GM12878 (cell line): Measurements from ENCODE around the gene CCR3. TPM values are rescaled to one million over a fixed set of nuclear protein-coding genes. Genes with fewer than 3 reads are reported as not detected.

Experiments
- ATAC-seq: fragments of 200-7000 bp; cut with Tn5 transposase; 3 replicates; pipeline ENCODE4 v1.9.1; 2020; ENCODE audit warnings: mild to moderate bottlenecking, moderate library complexity
- BruUV-seq: library from RNA; stranded (reverse); fragments of 400-500 nt; replicated peaks from 2 replicates; lab custom pipeline; 2021; lab: Mats Ljungman, UMichigan
- CTCF ChIA-PET: fragments of 300-600 bp; sonication (Branson Sonifier 250); formaldehyde crosslinking; extraction: SDS; loops from one replicate; lab custom pipeline; 2021; ENCODE audit warnings: inconsistent platforms; lab: Yijun Ruan, JAX
- POLR2A ChIA-PET: fragments of 350-600 bp; formaldehyde crosslinking; extraction: SDS; loops from one replicate; lab custom pipeline; 2021; ENCODE audit warnings: inconsistent platforms; lab: Charles Lee
- RAD21 ChIA-PET: fragments of 300-600 bp; sonication (Branson Sonifier 250); formaldehyde crosslinking; loops from one replicate; lab custom pipeline; 2023; ENCODE audit warnings: antibody characterized with exemption; ENCODE audit not compliant: unreplicated experiment; lab: Charles Lee
- SMC1A ChIA-PET: fragments of 300-600 bp; sonication (Branson Sonifier 250); formaldehyde crosslinking; loops from one replicate; lab custom pipeline; 2023; ENCODE audit not compliant: unreplicated experiment, uncharacterized antibody; lab: Charles Lee
- DNase-seq: peaks from one replicate; pipeline ENCODE4 v3.0.0-alpha.2; 2011; ENCODE audit warnings: low read depth, low spot score
- FAIRE-seq: peaks from 3 replicates; lab custom pipeline; 2011; peaks lifted over from hg19 to GRCh38; lab: Jason Lieb, UNC
- H2AFZ ChIP-seq: 2 replicates; pipeline ENCODE4 v1.6.0; 2011; ENCODE audit warnings: low read depth, low read length, control low read depth; ENCODE audit not compliant: control insufficient read depth
- H3K27ac ChIP-seq: 2 replicates; pipeline ENCODE4 v1.5.1; 2011; ENCODE audit warnings: control low read depth; ENCODE audit not compliant: control insufficient read depth, insufficient read depth
- H3K27me3 ChIP-seq, 2 experiments: replicated peaks in 1 of 2; 2 replicates each; pipeline versions ENCODE4 v1.6.0 to v1.6.1; 2011; ENCODE audit warnings: low read length in 1 of 2; ENCODE audit not compliant: control insufficient read depth in 2 of 2, insufficient read depth in 2 of 2
- H3K36me3 ChIP-seq, 2 experiments: 2 replicates each; pipeline ENCODE4 v1.5.1; 2011; ENCODE audit warnings: low read length in 1 of 2; ENCODE audit not compliant: control insufficient read depth in 2 of 2, insufficient read depth in 2 of 2
- H3K4me1 ChIP-seq: 2 replicates; pipeline ENCODE4 v1.6.1; 2011; ENCODE audit warnings: mild to moderate bottlenecking, low read length, moderate library complexity, mixed read lengths; ENCODE audit not compliant: control insufficient read depth, insufficient read depth
- H3K4me2 ChIP-seq: 2 replicates; pipeline ENCODE4 v1.6.0; 2011; ENCODE audit warnings: control low read depth; ENCODE audit not compliant: control insufficient read depth, insufficient read depth
- H3K4me3 ChIP-seq: fragments of 200-600 bp; sonication (generic); 2 replicates; pipeline ENCODE4 v1.5.1; 2016
- H3K79me2 ChIP-seq: 2 replicates; pipeline ENCODE4 v1.6.0; 2011; ENCODE audit warnings: low read length; ENCODE audit not compliant: control insufficient read depth, insufficient read depth
- H3K9ac ChIP-seq: 2 replicates; pipeline ENCODE4 v1.8.0; 2011; ENCODE audit warnings: low read length, control low read depth, mixed read lengths; ENCODE audit not compliant: control insufficient read depth, insufficient read depth
- H3K9me3 ChIP-seq: replicated peaks from 3 replicates; pipeline ENCODE4 v1.5.1; 2011; ENCODE audit warnings: mild to moderate bottlenecking, low read length; ENCODE audit not compliant: control insufficient read depth, insufficient read depth
- H4K20me1 ChIP-seq: 2 replicates; pipeline ENCODE4 v1.6.0; 2011; ENCODE audit not compliant: control insufficient read depth, insufficient read depth
- ATF3 ChIP-seq: IDR thresholded peaks from 2 replicates; pipeline ENCODE4 v1.6.1; 2011; ENCODE audit warnings: low read depth, mild to moderate bottlenecking, low read length, moderate library complexity, borderline replicate concordance; ENCODE audit errors: extremely low read depth
- ATF7 ChIP-seq: fragments of 450-650 bp; IDR thresholded peaks from 2 replicates; pipeline ENCODE4 v1.6.1; 2016; ENCODE audit warnings: low read depth, mild to moderate bottlenecking
- CHD4 ChIP-seq: fragments of 200-600 bp; sonication (generic); IDR thresholded peaks from 2 replicates; pipeline ENCODE4 v1.6.1; 2016; ENCODE audit warnings: mild to moderate bottlenecking
- E4F1 ChIP-seq: fragments of 450-650 bp; IDR thresholded peaks from 2 replicates; pipeline ENCODE4 v1.6.1; 2018; ENCODE audit warnings: borderline replicate concordance, mild to moderate bottlenecking; ENCODE audit not compliant: partially characterized antibody
- LARP7 ChIP-seq: fragments of 450-650 bp; IDR thresholded peaks from 2 replicates; pipeline ENCODE4 v1.6.1; 2017; ENCODE audit warnings: mild to moderate bottlenecking
- MYC ChIP-seq: IDR thresholded peaks from 2 replicates; pipeline ENCODE4 v1.6.1; 2011; ENCODE audit warnings: mild to moderate bottlenecking, low read length, moderate library complexity, inconsistent platforms; ENCODE audit not compliant: insufficient read depth, insufficient replicate concordance, insufficient read length, severe bottlenecking
- POLR2AphosphoS2 ChIP-seq: IDR thresholded peaks from 2 replicates; pipeline ENCODE4 v1.6.1; 2011; ENCODE audit warnings: low read depth, mild to moderate bottlenecking, low read length, improper control_type of control experiment, moderate library complexity
- RCOR1 ChIP-seq: conservative IDR thresholded peaks from 2 replicates; pipeline ENCODE4 v1.6.1; 2012; ENCODE audit warnings: low read depth, low read length, improper control_type of control experiment
- RELA ChIP-seq: fragments of 450-650 bp; IDR thresholded peaks from 2 replicates; pipeline ENCODE4 v1.8.0; 2014; ENCODE audit warnings: borderline replicate concordance; ENCODE audit not compliant: partially characterized antibody
- SMAD1 ChIP-seq: fragments of 450-650 bp; IDR thresholded peaks from 2 replicates; pipeline ENCODE4 v1.6.1; 2018; ENCODE audit warnings: mild to moderate bottlenecking, low read depth; ENCODE audit not compliant: partially characterized antibody
- TAF1 ChIP-seq: IDR thresholded peaks from 2 replicates; pipeline ENCODE4 v1.6.1; 2011; ENCODE audit warnings: mild to moderate bottlenecking, low read depth, low read length, borderline replicate concordance
- YBX1 ChIP-seq: fragments of 450-650 bp; IDR thresholded peaks from 2 replicates; pipeline ENCODE4 v1.6.1; 2016; ENCODE audit warnings: antibody characterized with exemption
- ZBTB4 ChIP-seq: fragments of 450-650 bp; formaldehyde crosslinking; IDR thresholded peaks from 2 replicates; pipeline ENCODE4 v1.4.0; 2022; ENCODE audit warnings: mild to moderate bottlenecking, moderate library complexity
- WGBS: methylation state at CpG from one replicate; pipeline ENCODE4 v1.1.6; 2016; ENCODE audit warnings: low lambda C conversion rate; ENCODE audit not compliant: insufficient replicate concordance, insufficient coverage; ENCODE audit errors: missing lambda C conversion rate; 5-methylcytosine and 5-hydroxymethylcytosine counted together
- in situ Hi-C: fragments of 300-500 bp; cut with MboI; formaldehyde crosslinking; loops from 9 replicates; pipeline ENCODE4 v1.14.3; 2018; ENCODE audit warnings: mixed read lengths
- intact Hi-C: fragments of 100-400 bp; cut with micrococcal nuclease; formaldehyde crosslinking; loops from one replicate; pipeline ENCODE4 v1.14.2; 2022; ENCODE audit not compliant: unreplicated experiment
- polyA plus RNA-seq, 11 experiments: library from polyadenylated mRNA; depleted of rRNA in 4 of 11; unstranded in 6 of 11; stranded (reverse) in 5 of 11; fragments of >200 nt; fragmentation: Nextera tagmentation in 4 of 11; fragmentation: Illumina TruSeq in 1 of 11; extraction: Ambion mirVana in 4 of 11; extraction: Trizol in 1 of 11; gene quantifications; 1 replicate in 1 of 11; 2 replicates in 10 of 11; pipeline versions ENCODE4 v1.2.1 to v1.2.3, GENCODE V29; 2011 to 2016; ENCODE audit warnings: inconsistent platforms in 2 of 11, missing spikeins in 2 of 11, low read depth in 1 of 11
- total RNA-seq, 4 experiments: library from RNA; depleted of rRNA in 3 of 4; stranded (reverse); fragments of >200 nt in 3 of 4; fragmentation: Illumina TruSeq in 1 of 4; extraction: Trizol in 1 of 4; gene quantifications; 2 replicates each; pipeline versions ENCODE4 v1.2.1 to v1.2.3, GENCODE V29; 2013 to 2021
- TF ChIP-seq, protein P1 (sequence below): fragments of 450-650 bp; IDR thresholded peaks from 2 replicates; pipeline ENCODE4 v1.6.1; 2017; ENCODE audit warnings: mild to moderate bottlenecking, moderate library complexity

Gene CCR3
- total and polyA plus RNA-seq, 10 of the 15 experiments (the other 5 are each of a cell fraction or from before 2014, with no cell fraction given) = 0.13 to 0.78 (median 0.41) TPM; not detected in 1

- ChIA-PET RAD21 (interaction anchor here (0.9 to 2.3 kb wide), 4 partner anchors 10 to 103 kb away, joined by 3 to 10 read pairs (median 4); partner anchors contain the start of gene CCR5), CTCF (interaction anchor here (1.1 to 4.2 kb wide), 4 partner anchors 10 to 101 kb away, joined by 4 to 22 read pairs (median 7); no protein-coding TSS in a partner anchor), POLR2A (no interaction called here), SMC1A (interaction anchor here (1.0 to 1.6 kb wide), 7 partner anchors 9 to 179 kb away, joined by 3 to 9 read pairs (median 4); no protein-coding TSS in a partner anchor)
- H3K4me3 ChIP-seq = no peak overlapping the region
- H3K9me3 ChIP-seq = no peaks in the 10 kb centered on the region; the same call in 2 of the 3 replicates
- FAIRE-seq = no peak
- no peak for DNase-seq
- no peaks in the 10 kb centered on the region for H3K36me3 ChIP-seq
- in situ Hi-C loops (no loop called here), intact Hi-C loops (no loop called here)
- no peaks in the 10 kb centered on the region for H3K79me2 ChIP-seq
- no peak overlapping the region for H3K9ac ChIP-seq
- H2AFZ ChIP-seq = no peak overlapping the region
- 65% methylated on average over 4 of the region's 4 CpGs for WGBS
- BruUV-seq = no TSS peak
- ATAC-seq = no peak
- H3K27ac ChIP-seq = no peak overlapping the region
- H3K4me1 ChIP-seq = peaks cover 7% of the 10 kb centered on the region
- H3K27me3 ChIP-seq = 0 out of 4 replicates have a peak, but pooled peaks cover 0 to 6% of the 10 kb centered on the region in 2 experiments
- H3K4me2 ChIP-seq = no peak overlapping the region
- no peaks in the 10 kb centered on the region for H4K20me1 ChIP-seq
- TF ChIP-seq E4F1 = no peak
- no peak for TF ChIP-seq CHD4
- no peak for TF ChIP-seq TAF1
- TF ChIP-seq RELA = no peak
- no peak for TF ChIP-seq ATF7
- TF ChIP-seq POLR2AphosphoS2 = no peak
- TF ChIP-seq LARP7 = no peak
- no peak for TF ChIP-seq ATF3
- no peak for TF ChIP-seq SMAD1
- no peak for TF ChIP-seq RCOR1
- no peak for TF ChIP-seq YBX1
- no peak for TF ChIP-seq MYC
- TF ChIP-seq ZBTB4 (CRISPR knock-in tag) = no peak
- TF ChIP-seq, protein P1, sequence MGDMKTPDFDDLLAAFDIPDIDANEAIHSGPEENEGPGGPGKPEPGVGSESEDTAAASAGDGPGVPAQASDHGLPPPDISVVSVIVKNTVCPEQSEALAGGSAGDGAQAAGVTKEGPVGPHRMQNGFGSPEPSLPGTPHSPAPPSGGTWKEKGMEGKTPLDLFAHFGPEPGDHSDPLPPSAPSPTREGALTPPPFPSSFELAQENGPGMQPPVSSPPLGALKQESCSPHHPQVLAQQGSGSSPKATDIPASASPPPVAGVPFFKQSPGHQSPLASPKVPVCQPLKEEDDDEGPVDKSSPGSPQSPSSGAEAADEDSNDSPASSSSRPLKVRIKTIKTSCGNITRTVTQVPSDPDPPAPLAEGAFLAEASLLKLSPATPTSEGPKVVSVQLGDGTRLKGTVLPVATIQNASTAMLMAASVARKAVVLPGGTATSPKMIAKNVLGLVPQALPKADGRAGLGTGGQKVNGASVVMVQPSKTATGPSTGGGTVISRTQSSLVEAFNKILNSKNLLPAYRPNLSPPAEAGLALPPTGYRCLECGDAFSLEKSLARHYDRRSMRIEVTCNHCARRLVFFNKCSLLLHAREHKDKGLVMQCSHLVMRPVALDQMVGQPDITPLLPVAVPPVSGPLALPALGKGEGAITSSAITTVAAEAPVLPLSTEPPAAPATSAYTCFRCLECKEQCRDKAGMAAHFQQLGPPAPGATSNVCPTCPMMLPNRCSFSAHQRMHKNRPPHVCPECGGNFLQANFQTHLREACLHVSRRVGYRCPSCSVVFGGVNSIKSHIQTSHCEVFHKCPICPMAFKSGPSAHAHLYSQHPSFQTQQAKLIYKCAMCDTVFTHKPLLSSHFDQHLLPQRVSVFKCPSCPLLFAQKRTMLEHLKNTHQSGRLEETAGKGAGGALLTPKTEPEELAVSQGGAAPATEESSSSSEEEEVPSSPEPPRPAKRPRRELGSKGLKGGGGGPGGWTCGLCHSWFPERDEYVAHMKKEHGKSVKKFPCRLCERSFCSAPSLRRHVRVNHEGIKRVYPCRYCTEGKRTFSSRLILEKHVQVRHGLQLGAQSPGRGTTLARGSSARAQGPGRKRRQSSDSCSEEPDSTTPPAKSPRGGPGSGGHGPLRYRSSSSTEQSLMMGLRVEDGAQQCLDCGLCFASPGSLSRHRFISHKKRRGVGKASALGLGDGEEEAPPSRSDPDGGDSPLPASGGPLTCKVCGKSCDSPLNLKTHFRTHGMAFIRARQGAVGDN = no peak
Observed at GRCh38 chr3:46266598-46266997, 24.3 kb downstream of the CCR3 start.
